CD14-positive monocyte (primary cell): Measurements from ENCODE around the gene RAB11FIP2. TPM values are rescaled to one million over a fixed set of nuclear protein-coding genes. Genes with fewer than 3 reads are reported as not detected.

Experiments
- DNase-seq, 3 donors: peaks; one replicate each; pipeline ENCODE4 v3.0.0-alpha.2; 2011 to 2022
- H2AFZ ChIP-seq: 2 replicates; pipeline ENCODE4 v1.6.0; 2012; ENCODE audit warnings: mild to moderate bottlenecking, low read depth, low read length, inconsistent platforms; ENCODE audit not compliant: insufficient read depth, poor library complexity, severe bottlenecking
- H3K27ac ChIP-seq, 2 donors: 1 replicate in 1 of 2; 2 replicates in 1 of 2; pipeline ENCODE4 v1.5.1; 2012 to 2013; ENCODE audit warnings: low read length in 2 of 2, control low read depth in 1 of 2, inconsistent platforms in 1 of 2, low read depth in 1 of 2, mild to moderate bottlenecking in 1 of 2
- H3K27me3 ChIP-seq, 2 donors: one replicate each; pipeline versions ENCODE4 v1.6.0 to v1.6.1; 2011 to 2013; ENCODE audit warnings: low read length in 2 of 2; ENCODE audit not compliant: control insufficient read depth in 2 of 2, insufficient read depth in 2 of 2
- H3K36me3 ChIP-seq, 2 donors: replicated peaks in 1 of 2; 1 replicate in 1 of 2; 2 replicates in 1 of 2; pipeline versions ENCODE4 v1.5.1 to v1.6.1; 2012 to 2013; ENCODE audit warnings: low read length in 2 of 2, control low read depth in 1 of 2, inconsistent platforms in 1 of 2, mild to moderate bottlenecking in 1 of 2; ENCODE audit not compliant: insufficient read depth in 2 of 2, control insufficient read depth in 1 of 2
- H3K4me1 ChIP-seq, 2 donors: 1 replicate in 1 of 2; 2 replicates in 1 of 2; pipeline versions ENCODE4 v1.5.1 to v1.6.1; 2012 to 2013; ENCODE audit warnings: low read length in 2 of 2, control low read depth in 1 of 2, inconsistent platforms in 1 of 2, mild to moderate bottlenecking in 1 of 2, moderate library complexity in 1 of 2; ENCODE audit not compliant: insufficient read depth in 2 of 2, control insufficient read depth in 1 of 2
- H3K4me2 ChIP-seq: replicated peaks from 2 replicates; pipeline ENCODE3; 2012; ENCODE audit warnings: low read length, moderate library complexity, mild to moderate bottlenecking; ENCODE audit not compliant: poor library complexity, severe bottlenecking; ENCODE audit errors: extremely low read depth
- H3K4me3 ChIP-seq, 3 experiments: fragments of 200-600 bp in 1 of 3; sonication (generic) in 1 of 3; replicated peaks in 1 of 3; 1 replicate in 2 of 3; 2 replicates in 1 of 3; pipeline ENCODE4 v1.5.1; 2011 to 2013; ENCODE audit warnings: low read length in 3 of 3, mild to moderate bottlenecking in 3 of 3, control low read depth in 2 of 3, low read depth in 2 of 3, inconsistent platforms in 1 of 3, moderate library complexity in 1 of 3
- H3K79me2 ChIP-seq: 2 replicates; pipeline ENCODE4 v1.6.0; 2012; ENCODE audit warnings: mild to moderate bottlenecking, control low read depth, inconsistent platforms, low read length, moderate library complexity; ENCODE audit not compliant: insufficient read depth
- H3K9ac ChIP-seq: 2 replicates; pipeline ENCODE4 v1.6.0; 2017; ENCODE audit warnings: low read length, mild to moderate bottlenecking; ENCODE audit not compliant: insufficient read depth, poor library complexity, severe bottlenecking
- H3K9me3 ChIP-seq, 2 donors: replicated peaks in 1 of 2; 1 replicate in 1 of 2; 2 replicates in 1 of 2; pipeline versions ENCODE4 v1.5.1 to v1.6.1; 2012 to 2013; ENCODE audit warnings: low read length in 2 of 2, control low read depth in 1 of 2; ENCODE audit not compliant: control insufficient read depth in 1 of 2, insufficient read depth in 1 of 2
- H4K20me1 ChIP-seq: 2 replicates; pipeline ENCODE4 v1.6.0; 2012; ENCODE audit warnings: mild to moderate bottlenecking, low read length, control low read depth, moderate library complexity; ENCODE audit not compliant: insufficient read depth
- H3K27ac Mint-ChIP-seq, 7 donors: one replicate each; pipeline ENCODE4 v1.8.0; 2020; ENCODE audit warnings: mild to moderate bottlenecking in 7 of 7, mixed read lengths in 7 of 7, moderate library complexity in 6 of 7, inconsistent platforms in 2 of 7
- H3K27me3 Mint-ChIP-seq, 3 donors: one replicate each; pipeline ENCODE4 v1.8.0; 2021 to 2022; ENCODE audit warnings: low read depth in 3 of 3, mild to moderate bottlenecking in 3 of 3, mixed read lengths in 3 of 3, moderate library complexity in 3 of 3, inconsistent platforms in 1 of 3
- H3K36me3 Mint-ChIP-seq, 2 donors: one replicate each; pipeline ENCODE4 v1.8.0; 2020; ENCODE audit warnings: mixed read lengths in 2 of 2, inconsistent platforms in 1 of 2, mild to moderate bottlenecking in 1 of 2
- H3K4me1 Mint-ChIP-seq: one replicate; pipeline ENCODE4 v1.8.0; 2020; ENCODE audit warnings: mild to moderate bottlenecking, mixed read lengths
- H3K4me3 Mint-ChIP-seq, 2 donors: one replicate each; pipeline ENCODE4 v1.8.0; 2020; ENCODE audit warnings: mild to moderate bottlenecking in 2 of 2, mixed read lengths in 2 of 2, moderate library complexity in 1 of 2
- H3K9me3 Mint-ChIP-seq, 7 donors: one replicate each; pipeline ENCODE4 v1.8.0; 2020 to 2022; ENCODE audit warnings: mixed read lengths in 7 of 7, mild to moderate bottlenecking in 6 of 7, moderate library complexity in 6 of 7, inconsistent platforms in 2 of 7
- WGBS: methylation state at CpG from one replicate; pipeline ENCODE4 v1.1.5; 2013; ENCODE audit warnings: missing lambda C conversion rate; ENCODE audit not compliant: insufficient coverage; 5-methylcytosine and 5-hydroxymethylcytosine counted together
- intact Hi-C, 2 donors: fragments of 100-400 bp; cut with micrococcal nuclease; formaldehyde crosslinking; loops; one replicate each; pipeline versions ENCODE4 v1.15.0 to v1.15.1; 2023
- polyA plus RNA-seq, 3 donors: library from polyadenylated mRNA; depleted of rRNA in 1 of 3; unstranded in 2 of 3; stranded (reverse) in 1 of 3; fragments of 300-500 nt in 2 of 3; fragments of >200 nt in 1 of 3; fragmentation: Illumina TruSeq in 2 of 3; gene quantifications; 1 replicate in 2 of 3; 2 replicates in 1 of 3; pipeline ENCODE4 v1.2.3, GENCODE V29; 2012 to 2021
- TF ChIP-seq, protein P1 (sequence below): fragments of 200-600 bp; IDR thresholded peaks from one replicate; pipeline ENCODE4 v1.8.0; 2022; ENCODE audit warnings: antibody characterized with exemption, mild to moderate bottlenecking

The RAB11FIP2 gene
- polyA plus RNA-seq, 3 donors: 3.5 to 6.7 (median 5.4) TPM

- H4K20me1 ChIP-seq: no peaks in the 10 kb centered on the region
- H3K27ac ChIP-seq: no peak overlapping the region
- H3K36me3 ChIP-seq: no peaks in the 10 kb centered on the region
- H3K9me3 ChIP-seq: peaks cover 0 to 4% of the 10 kb centered on the region in 2 donors
- Mint-ChIP-seq H3K4me1 (no peaks in the 10 kb centered on the region), H3K4me3 (no peak overlapping the region), H3K36me3 (no peaks in the 10 kb centered on the region), H3K27me3 (peaks cover 0 to 6% (median 2%) of the 10 kb centered on the region in 3 donors), H3K9me3 (peaks cover 2 to 14% (median 4%) of the 10 kb centered on the region in 7 donors), H3K27ac (no peak overlapping the region)
- no CpG with 5 or more reads among the region's 3 CpGs for WGBS
- no peaks in the 10 kb centered on the region for H3K4me1 ChIP-seq
- H3K79me2 ChIP-seq: no peaks in the 10 kb centered on the region
- TF ChIP-seq, protein P1, sequence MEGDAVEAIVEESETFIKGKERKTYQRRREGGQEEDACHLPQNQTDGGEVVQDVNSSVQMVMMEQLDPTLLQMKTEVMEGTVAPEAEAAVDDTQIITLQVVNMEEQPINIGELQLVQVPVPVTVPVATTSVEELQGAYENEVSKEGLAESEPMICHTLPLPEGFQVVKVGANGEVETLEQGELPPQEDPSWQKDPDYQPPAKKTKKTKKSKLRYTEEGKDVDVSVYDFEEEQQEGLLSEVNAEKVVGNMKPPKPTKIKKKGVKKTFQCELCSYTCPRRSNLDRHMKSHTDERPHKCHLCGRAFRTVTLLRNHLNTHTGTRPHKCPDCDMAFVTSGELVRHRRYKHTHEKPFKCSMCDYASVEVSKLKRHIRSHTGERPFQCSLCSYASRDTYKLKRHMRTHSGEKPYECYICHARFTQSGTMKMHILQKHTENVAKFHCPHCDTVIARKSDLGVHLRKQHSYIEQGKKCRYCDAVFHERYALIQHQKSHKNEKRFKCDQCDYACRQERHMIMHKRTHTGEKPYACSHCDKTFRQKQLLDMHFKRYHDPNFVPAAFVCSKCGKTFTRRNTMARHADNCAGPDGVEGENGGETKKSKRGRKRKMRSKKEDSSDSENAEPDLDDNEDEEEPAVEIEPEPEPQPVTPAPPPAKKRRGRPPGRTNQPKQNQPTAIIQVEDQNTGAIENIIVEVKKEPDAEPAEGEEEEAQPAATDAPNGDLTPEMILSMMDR: no peak
- H3K9ac ChIP-seq: no peak overlapping the region
- no peak overlapping the region for H2AFZ ChIP-seq
- H3K27me3 ChIP-seq: no peaks in the 10 kb centered on the region
- no peak for DNase-seq
- intact Hi-C loops: no loop called here
- H3K4me2 ChIP-seq: no peak overlapping the region
- H3K4me3 ChIP-seq: no peak overlapping the region
Observed at GRCh38 chr10:117988814-117989213, 57.9 kb downstream of the RAB11FIP2 start.

DNA sequence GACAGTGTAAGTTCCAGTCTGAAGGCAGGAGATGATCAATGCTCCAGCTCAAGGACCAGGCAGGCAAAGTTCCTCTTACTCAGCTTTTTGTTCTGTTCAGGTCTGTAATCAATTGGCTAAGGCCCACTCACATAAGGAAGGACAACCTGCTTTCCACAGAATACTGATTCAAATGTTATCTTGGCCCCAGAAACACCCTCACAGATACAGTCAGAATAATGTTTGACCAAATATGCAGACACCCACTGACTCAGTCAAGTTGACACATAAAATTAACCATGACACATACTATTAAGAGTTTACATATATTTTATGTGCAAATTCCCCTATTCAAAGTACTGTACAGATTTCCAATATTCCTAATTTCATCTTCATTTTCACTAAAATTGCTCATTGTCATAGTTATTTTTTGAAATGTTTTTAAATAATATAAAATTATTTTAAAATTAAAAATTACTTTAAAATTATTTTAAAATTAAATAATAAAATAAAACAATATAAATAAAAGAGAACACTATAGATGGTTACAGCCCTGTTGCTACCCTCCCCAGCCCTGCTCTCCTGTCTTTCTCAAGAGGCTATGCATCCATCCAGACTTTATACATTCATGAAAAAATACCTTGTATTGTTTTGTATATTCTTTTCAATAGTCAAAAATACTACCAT, 59.4 kb downstream of the RAB11FIP2 start:
- Histone ChIP-seq H3K27ac (no peak overlapping the region), H2AFZ (no peak overlapping the region), H3K4me1 (no peaks in the 10 kb centered on the region), H3K4me3 (no peak overlapping the region), H3K36me3 (no peaks in the 10 kb centered on the region), H4K20me1 (no peaks in the 10 kb centered on the region), H3K9me3 (peaks cover 0 to 4% of the 10 kb centered on the region in 2 donors), H3K27me3 (no peaks in the 10 kb centered on the region), H3K4me2 (no peak overlapping the region), H3K79me2 (no peaks in the 10 kb centered on the region), H3K9ac (no peak overlapping the region)
- intact Hi-C loops: no loop called here
- TF ChIP-seq, protein P1: no peak
- no peak overlapping the region for H3K27ac Mint-ChIP-seq
- no peaks in the 10 kb centered on the region for H3K36me3 Mint-ChIP-seq
- peaks cover 2 to 11% (median 4%) of the 10 kb centered on the region in 3 donors for H3K27me3 Mint-ChIP-seq
- H3K9me3 Mint-ChIP-seq: peaks cover 3 to 16% (median 6%) of the 10 kb centered on the region in 7 donors
- H3K4me3 Mint-ChIP-seq: no peak overlapping the region
- H3K4me1 Mint-ChIP-seq: no peaks in the 10 kb centered on the region
- DNase-seq: no peak
